ENCODE data around the gene CCDC40. TPM values are rescaled to one million over a fixed set of nuclear protein-coding genes. Genes with fewer than 3 reads are reported as not detected.
A peak's percentile ranks its signal among the peaks of the same experiment; 100 is the strongest.

Gene CCDC40
- total and polyA plus RNA-seq, 2 of the 13 experiments (the other 11 are each of a cell fraction or from before 2014, with no cell fraction given) = 4.1 to 5.5 TPM

- TF ChIP-seq THRA (CRISPR knock-in tag; IDR thresholded peaks at IDR 0.05; ENCODE audit: borderline replicate concordance) (peak; percentile 55; the same call in 1 of the 2 replicates), MXI1 (IDR thresholded peaks at IDR 0.05; ENCODE audit: borderline replicate concordance, low read depth, low read length) (peak; percentile 48; the same call in 1 of the 3 replicates), ZBTB33 (CRISPR knock-in tag; IDR thresholded peaks at IDR 0.05) (peak; percentile 47), CCDC6 (CRISPR knock-in tag; IDR thresholded peaks at IDR 0.05) (no peak; the same call in 1 of the 2 replicates), SKI (IDR thresholded peaks at IDR 0.05; ENCODE audit: partially characterized antibody) (peak; percentile 95), NONO (IDR thresholded peaks at IDR 0.05) (no peak), NONO (CRISPR knock-in tag; conservative IDR thresholded peaks at IDR 0.05) (peak; percentile 34; the same call in 1 of the 2 replicates), FOXK1 (CRISPR knock-in tag; IDR thresholded peaks at IDR 0.05; ENCODE audit: borderline replicate concordance, low read depth) (peak; percentile 27; the same call in 1 of the 2 replicates), RARA (CRISPR knock-in tag; IDR thresholded peaks at IDR 0.05) (peak; percentile 97), FOXA1 (IDR thresholded peaks at IDR 0.05) (no peak), FOXA1 (CRISPR knock-in tag; IDR thresholded peaks at IDR 0.05) (peak; percentile 80), FOXO4 (CRISPR knock-in tag; conservative IDR thresholded peaks at IDR 0.05) (0 out of 2 replicates have a peak, but pooled peaks have one; percentile 91), ZNF570 (CRISPR knock-in tag; IDR thresholded peaks at IDR 0.05; ENCODE audit: borderline replicate concordance) (no peak), ZUFSP (CRISPR knock-in tag; IDR thresholded peaks at IDR 0.05; ENCODE audit: borderline replicate concordance) (no peak), BHLHE40 (IDR thresholded peaks at IDR 0.05; ENCODE audit: low read length) (peak; percentile 47), POLR2G (IDR thresholded peaks at IDR 0.05; ENCODE audit: low read depth, low read length) (peak; percentile 38; the same call in 1 of the 2 replicates), ZNF615 (CRISPR knock-in tag; IDR thresholded peaks at IDR 0.05; ENCODE audit: borderline replicate concordance) (0 out of 2 replicates have a peak, but pooled peaks have one; percentile 45), SKIL (CRISPR knock-in tag; IDR thresholded peaks at IDR 0.05; ENCODE audit: borderline replicate concordance) (peak; percentile 97), KDM2A (CRISPR knock-in tag; IDR thresholded peaks at IDR 0.05; ENCODE audit: borderline replicate concordance, low read depth) (peak; percentile 70; the same call in 1 of the 2 replicates), ISL2 (CRISPR knock-in tag; IDR thresholded peaks at IDR 0.05) (peak; percentile 59)
These were observed 32.1 kb downstream of the CCDC40 start (continued) for GRCh38 chr17:80068301-80069222.
